ENCODE data around the gene FOXP1. TPM values are rescaled to one million over a fixed set of nuclear protein-coding genes. Genes with fewer than 3 reads are reported as not detected.

The FOXP1 gene
- polyA plus RNA-seq, 3 donors, result 32.9 to 35.0 (median 33.3) TPM

- no peak for DNase-seq (ENCODE audit: low read depth in 3 of 3, low spot score in 2 of 3)
Observed at GRCh38 chr3:71228156-71228866, 355.2 kb downstream of the FOXP1 start.

- no peak for DNase-seq (ENCODE audit: low read depth in 3 of 3, low spot score in 2 of 3)
Observed at GRCh38 chr3:71227270-71227661, 356.3 kb downstream of the FOXP1 start.

DNA sequence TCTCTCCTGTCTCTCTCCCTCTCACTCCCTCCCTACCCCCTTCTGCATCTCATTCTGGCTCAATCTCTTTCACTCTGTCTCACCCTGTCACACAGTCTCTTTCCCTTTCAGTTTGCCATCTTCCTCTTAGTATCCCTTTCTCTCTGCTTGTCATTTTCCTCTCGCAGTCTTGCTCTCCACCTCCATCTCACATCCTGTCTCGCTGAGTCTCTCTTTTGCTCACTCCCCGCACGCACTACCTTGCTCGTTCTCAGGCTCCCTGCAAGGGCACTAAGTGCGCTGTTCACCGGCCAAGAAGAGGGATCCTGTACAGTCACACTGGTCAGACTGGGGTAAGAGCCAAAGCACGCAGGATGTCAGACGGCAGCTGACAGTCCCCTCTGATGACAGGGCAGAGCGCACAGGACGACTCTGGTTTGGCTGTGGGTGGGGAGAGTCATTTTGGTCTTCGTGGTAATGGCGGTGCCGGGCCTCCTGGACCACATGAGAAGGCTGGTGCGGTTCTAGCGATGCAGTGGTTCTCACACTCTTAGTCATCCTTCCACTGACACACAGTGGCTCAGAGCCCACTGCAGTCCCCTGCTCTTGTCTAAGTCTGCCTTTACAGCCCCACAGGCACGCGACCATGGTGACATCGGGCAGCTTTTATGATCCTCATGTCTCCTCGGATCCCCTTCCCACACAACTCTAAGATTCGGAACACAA, 356.8 kb downstream of the FOXP1 start:
- no peak for DNase-seq (ENCODE audit: low read depth in 3 of 3, low spot score in 2 of 3)

- no peak for DNase-seq (ENCODE audit: low read depth in 3 of 3, low spot score in 2 of 3)
Observed at GRCh38 chr3:71225951-71226564, 357.5 kb downstream of the FOXP1 start.

DNA sequence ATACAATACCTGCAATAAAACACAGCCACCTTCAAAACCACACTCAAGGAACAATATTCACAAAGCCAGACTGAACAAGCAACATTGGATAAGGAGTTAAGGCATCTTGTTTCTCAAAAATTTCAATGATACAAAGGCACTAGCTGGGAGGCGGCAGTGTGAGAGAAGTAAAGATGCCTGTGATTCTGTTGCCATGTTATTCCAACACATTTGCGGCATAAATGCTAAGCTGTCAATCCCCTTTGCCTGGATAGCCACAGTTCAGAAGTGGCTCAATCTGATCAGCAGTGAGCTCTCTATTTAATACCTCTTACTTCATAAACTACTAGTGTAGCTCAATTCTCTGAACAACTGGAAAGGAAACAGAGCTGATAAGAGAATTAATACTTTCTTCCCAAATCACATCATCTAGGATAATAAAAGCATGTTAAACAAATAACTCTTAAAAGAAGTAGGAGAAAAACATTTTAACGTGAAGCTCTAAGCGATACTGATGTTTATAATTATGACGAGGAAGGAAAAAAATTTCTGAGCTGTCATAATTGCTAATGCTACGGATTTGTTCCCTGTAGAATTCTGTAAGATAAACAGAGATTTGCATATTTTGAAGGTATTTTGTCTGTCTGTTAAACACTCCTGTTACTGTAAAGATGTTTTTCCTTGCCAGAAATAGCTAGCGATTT, 358.4 kb downstream of the FOXP1 start:
- DNase-seq (ENCODE audit: low read depth in 3 of 3, low spot score in 2 of 3), result no peak

DNA sequence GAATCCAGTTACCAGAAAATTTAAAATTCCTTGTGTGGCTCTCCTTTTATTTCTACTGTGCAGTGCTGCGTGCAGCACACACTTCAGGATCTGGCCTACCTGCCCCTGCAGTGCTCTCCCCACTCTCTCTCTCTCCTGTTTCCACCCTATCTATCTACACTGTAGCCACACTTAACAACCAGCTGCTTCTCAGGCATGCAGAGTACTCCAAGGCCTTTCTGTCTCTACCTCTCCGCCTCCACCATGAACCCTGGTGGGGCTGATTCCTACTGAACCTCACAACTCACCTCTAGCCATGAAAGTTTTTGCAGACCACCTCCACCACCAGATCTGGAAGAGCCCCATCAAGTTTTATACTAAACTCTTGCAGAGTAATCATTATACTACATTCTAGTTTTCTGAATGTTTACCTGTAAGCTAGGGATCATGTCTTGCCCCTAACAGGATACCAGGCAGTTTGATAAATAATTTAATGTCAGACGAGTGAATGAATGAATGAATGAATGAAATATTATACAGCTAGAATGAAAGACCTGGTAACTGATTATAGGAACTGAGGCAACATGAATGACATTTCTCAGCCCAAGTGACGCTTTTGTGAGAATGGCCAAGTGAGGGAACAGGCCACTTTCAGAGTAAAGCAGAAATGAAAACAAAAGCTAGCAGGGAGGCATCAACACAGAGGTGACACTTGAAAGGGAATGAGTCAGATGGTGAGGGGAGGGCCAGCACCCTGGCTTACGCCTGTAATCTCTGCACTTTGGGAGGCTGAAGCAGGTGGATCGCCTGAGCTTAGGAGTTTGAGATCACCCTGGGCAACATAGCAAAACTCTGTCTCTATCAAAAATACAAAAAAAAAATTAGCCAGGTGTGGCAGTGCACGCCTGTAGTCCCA, 363.5 kb downstream of the FOXP1 start:
- no peak for DNase-seq (ENCODE audit: low read depth in 3 of 3, low spot score in 2 of 3)

- DNase-seq (ENCODE audit: low read depth in 3 of 3, low spot score in 2 of 3), result no peak
Observed at GRCh38 chr3:71218508-71218907, 365.0 kb downstream of the FOXP1 start.

DNA sequence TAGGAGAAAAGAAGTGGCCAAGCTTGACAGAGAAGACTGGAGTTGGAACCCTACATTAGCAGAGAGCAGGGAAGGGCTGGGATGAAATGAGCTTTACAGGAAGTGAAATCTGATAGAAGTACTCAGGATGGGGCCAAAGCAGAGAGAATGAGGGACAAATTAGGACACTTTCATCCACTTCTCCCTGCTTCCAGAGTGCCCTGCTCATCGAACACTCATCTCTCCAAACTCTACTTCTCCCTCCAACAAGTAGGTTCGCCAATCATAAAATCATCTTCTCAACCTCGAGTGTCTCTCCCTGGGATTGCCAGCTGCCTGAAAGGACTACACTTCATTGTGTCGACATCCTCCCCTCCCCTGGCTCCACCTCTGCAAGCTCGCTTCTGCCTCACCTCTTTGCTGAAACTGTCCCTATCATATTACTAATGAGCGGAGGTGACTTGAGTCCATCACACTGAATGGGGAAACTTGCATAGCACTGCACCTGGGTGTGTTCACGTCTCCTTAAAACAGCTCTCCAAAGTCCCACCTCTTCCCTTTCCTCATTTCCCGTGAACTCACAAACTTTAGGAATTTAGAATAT, 365.8 kb downstream of the FOXP1 start:
- DNase-seq (ENCODE audit: low read depth in 3 of 3, low spot score in 2 of 3), result no peak

DNA sequence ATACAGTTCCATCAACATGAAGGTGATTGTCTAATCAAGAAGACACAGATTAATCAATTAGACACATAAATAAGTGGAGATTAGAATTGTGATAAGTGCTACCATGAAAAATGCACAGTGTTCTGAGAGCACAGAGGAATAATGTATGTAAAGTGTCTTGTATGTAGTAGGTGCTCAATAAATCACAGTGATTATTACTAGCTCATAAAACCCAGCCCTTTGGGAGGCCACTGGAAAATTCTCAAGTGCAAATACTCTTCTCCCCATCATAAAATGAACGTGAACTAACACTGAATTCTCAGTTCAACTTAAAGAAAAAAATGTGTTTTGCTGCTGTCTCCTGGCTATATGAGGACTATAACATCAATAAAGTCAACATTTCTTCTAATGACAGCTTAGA, 368.2 kb downstream of the FOXP1 start:
- DNase-seq (ENCODE audit: low read depth in 3 of 3, low spot score in 2 of 3), result no peak

DNA sequence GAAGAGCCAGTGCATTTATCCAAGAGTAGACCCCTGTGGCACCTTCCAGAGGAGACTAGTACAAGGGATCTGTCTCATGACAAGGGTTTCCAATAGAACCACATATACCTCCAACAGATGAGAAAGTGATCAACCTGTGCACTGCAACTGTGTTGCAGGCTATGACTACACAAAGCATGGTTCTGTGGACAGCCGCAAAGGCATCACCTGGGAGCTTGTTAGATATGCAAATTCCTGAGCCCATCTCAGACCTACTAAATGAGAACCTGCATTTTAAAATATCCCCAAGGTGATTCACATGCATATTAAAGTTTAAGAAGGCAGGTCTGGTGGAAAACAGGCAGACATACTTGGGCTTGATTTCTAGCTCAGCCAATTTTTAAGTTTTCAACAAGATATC, 368.7 kb downstream of the FOXP1 start:
- no peak for DNase-seq (ENCODE audit: low read depth in 3 of 3, low spot score in 2 of 3)

DNA sequence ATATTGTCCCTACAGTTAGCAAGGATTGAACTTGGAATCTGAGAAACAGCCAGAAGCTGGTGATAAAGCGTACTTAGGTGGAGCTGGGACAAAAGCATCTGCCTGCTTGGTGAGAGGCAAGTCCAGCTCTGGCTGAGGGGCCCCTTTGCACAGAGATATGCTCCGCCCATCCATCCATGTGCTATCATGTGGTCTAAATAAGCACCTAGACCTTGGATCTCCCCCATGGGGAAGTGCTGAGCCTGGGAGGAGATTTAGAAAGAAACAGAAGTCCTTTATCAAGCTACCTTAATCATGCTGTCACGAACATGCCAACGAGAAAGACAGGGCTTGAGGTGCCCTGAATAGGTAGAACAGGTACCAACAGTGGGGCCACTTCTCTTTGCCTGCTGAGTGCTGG, 369.5 kb downstream of the FOXP1 start:
- DNase-seq (ENCODE audit: low read depth in 3 of 3, low spot score in 2 of 3), result no peak

- DNase-seq (ENCODE audit: low read depth in 3 of 3, low spot score in 2 of 3), result no peak
Observed at GRCh38 chr3:71211083-71211482, 372.4 kb downstream of the FOXP1 start.

- DNase-seq (ENCODE audit: low read depth in 3 of 3, low spot score in 2 of 3), result no peak
Observed at GRCh38 chr3:71210257-71211007, 373.1 kb downstream of the FOXP1 start.

- DNase-seq (ENCODE audit: low read depth in 3 of 3, low spot score in 2 of 3), result no peak
Observed at GRCh38 chr3:71208211-71209095, 375.1 kb downstream of the FOXP1 start.

- DNase-seq (ENCODE audit: low read depth in 3 of 3, low spot score in 2 of 3), result no peak
Observed at GRCh38 chr3:71207632-71208031, 375.9 kb downstream of the FOXP1 start.

GRCh38 chr3:71206305-71207165, 377.0 kb downstream of the FOXP1 start:
- no peak for DNase-seq (ENCODE audit: low read depth in 3 of 3, low spot score in 2 of 3)

GRCh38 chr3:71203727-71204488, 379.6 kb downstream of the FOXP1 start:
- DNase-seq (ENCODE audit: low read depth in 3 of 3, low spot score in 2 of 3), result no peak

Measured in right renal cortex interstitium (tissue), 3 donors.